ENCODE results near the gene ALK. TPM values are rescaled to one million over a fixed set of nuclear protein-coding genes. Genes with fewer than 3 reads are reported as not detected.

ALK gene
- total and polyA plus RNA-seq, 7 donors = 0.31 to 2.9 (median 1.2) TPM; not detected in 1

DNA sequence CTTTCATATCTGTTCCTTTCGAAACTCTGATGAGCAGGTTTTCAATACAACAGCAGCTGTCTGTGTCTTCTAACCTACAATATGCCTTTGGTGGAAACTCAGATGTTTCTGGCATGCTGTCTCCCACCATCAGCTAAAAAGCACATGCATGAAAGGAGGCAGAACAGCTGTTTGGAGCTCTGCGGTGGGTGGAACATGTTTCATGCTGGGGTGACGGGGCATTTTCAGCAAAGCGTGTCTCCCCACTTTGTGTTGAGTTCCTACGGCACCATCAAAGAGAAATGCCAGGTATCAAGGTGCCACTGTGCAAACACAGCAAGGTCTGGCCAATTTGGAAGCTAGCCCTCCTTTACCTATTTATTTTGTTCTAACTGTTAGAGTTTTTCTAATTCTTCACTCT, 516.1 kb downstream of the ALK start:
- intact Hi-C loops (cut with DNase I) = no loop called here
- no peak for DNase-seq
- no peaks in the 10 kb centered on the region for H3K27me3 ChIP-seq
- H3K9me3 ChIP-seq = no peaks in the 10 kb centered on the region
- H3K27ac ChIP-seq = no peak overlapping the region
- TF ChIP-seq POLR2AphosphoS5 (IDR thresholded peaks at IDR 0.05) (no peak), EP300 (IDR thresholded peaks at IDR 0.05) (no peak), POLR2A (IDR thresholded peaks at IDR 0.05) (no peak)
- TF ChIP-seq, protein P1, sequence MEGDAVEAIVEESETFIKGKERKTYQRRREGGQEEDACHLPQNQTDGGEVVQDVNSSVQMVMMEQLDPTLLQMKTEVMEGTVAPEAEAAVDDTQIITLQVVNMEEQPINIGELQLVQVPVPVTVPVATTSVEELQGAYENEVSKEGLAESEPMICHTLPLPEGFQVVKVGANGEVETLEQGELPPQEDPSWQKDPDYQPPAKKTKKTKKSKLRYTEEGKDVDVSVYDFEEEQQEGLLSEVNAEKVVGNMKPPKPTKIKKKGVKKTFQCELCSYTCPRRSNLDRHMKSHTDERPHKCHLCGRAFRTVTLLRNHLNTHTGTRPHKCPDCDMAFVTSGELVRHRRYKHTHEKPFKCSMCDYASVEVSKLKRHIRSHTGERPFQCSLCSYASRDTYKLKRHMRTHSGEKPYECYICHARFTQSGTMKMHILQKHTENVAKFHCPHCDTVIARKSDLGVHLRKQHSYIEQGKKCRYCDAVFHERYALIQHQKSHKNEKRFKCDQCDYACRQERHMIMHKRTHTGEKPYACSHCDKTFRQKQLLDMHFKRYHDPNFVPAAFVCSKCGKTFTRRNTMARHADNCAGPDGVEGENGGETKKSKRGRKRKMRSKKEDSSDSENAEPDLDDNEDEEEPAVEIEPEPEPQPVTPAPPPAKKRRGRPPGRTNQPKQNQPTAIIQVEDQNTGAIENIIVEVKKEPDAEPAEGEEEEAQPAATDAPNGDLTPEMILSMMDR (IDR thresholded peaks at IDR 0.05) = no peak
- 83 to 91% methylated on average over 5 of the region's 5 CpGs for WGBS, 2 donors
- H3K4me3 ChIP-seq = no peak overlapping the region
- H3K4me1 ChIP-seq = no peaks in the 10 kb centered on the region
- H3K36me3 ChIP-seq = no peaks in the 10 kb centered on the region

DNA sequence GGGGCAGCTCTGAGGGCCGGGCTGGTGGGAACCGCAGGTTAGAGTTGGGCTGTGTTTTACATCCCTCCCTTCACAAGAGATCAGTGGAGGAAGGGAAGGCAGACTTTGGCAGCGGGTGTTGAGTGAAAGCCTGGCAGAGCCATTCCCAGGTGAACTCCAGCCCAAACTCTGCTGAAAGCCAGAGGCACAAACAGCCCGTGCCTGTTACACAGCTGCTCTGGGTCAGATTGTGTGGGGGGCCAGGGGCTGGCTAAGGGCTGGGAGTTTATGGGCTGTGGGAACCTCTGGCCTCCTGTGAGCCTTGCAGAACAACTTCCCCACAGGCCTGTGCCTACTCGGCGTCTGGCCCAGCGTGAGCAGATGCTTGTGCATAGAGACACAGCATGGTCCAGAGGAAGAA, 519.4 kb downstream of the ALK start:
- TF ChIP-seq, protein P1 (IDR thresholded peaks at IDR 0.05) = no peak
- TF ChIP-seq POLR2AphosphoS5 (IDR thresholded peaks at IDR 0.05) (no peak), POLR2A (IDR thresholded peaks at IDR 0.05) (no peak), EP300 (IDR thresholded peaks at IDR 0.05) (no peak)
- H3K36me3 ChIP-seq = no peaks in the 10 kb centered on the region
- intact Hi-C loops (cut with DNase I) = no loop called here
- no peaks in the 10 kb centered on the region for H3K4me1 ChIP-seq
- no peak overlapping the region for H3K27ac ChIP-seq
- no peaks in the 10 kb centered on the region for H3K9me3 ChIP-seq
- no peak for DNase-seq
- H3K27me3 ChIP-seq = no peaks in the 10 kb centered on the region
- 64 to 78% methylated on average over 7 of the region's 7 CpGs for WGBS, 2 donors
- no peak overlapping the region for H3K4me3 ChIP-seq

DNA sequence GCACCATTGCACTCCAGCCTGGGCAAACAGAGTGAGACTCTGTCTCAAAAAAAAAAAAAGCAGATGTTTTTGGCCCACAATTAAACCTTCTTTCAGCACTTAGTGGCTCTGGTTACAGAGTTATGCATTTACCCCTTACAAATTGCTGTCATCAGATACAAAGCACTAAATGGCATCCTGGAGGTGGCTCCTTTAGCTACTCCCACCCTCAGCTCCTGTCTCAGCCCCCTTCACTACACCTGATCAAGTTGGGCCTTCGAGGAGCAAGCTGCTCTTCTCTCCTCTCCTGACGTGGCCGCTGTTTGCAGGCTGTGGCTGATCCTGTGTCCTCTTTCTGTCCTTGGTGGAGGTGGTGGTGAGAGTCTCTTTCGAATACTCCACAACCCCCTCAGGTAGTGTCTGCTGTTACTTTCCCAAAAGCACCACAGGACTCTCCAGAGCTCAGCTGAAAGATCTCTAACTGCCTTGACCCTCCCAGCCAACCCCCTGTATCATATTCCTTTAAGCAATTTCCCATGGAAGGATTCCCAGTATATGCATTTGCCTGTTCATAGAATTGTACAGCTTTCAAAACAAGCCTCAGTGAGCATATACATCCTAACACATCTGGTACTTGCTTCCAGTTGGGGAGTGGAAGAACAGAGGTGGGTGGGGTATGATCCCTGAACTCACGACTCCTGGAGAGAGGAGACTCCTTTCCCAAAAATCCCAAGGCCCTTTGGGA, 520.3 kb downstream of the ALK start:
- Histone ChIP-seq H3K27me3 (no peaks in the 10 kb centered on the region), H3K9me3 (no peaks in the 10 kb centered on the region), H3K4me3 (no peak overlapping the region), H3K4me1 (no peaks in the 10 kb centered on the region), H3K27ac (no peak overlapping the region), H3K36me3 (no peaks in the 10 kb centered on the region)
- intact Hi-C loops (cut with DNase I) = no loop called here
- TF ChIP-seq, protein P1 (IDR thresholded peaks at IDR 0.05) = no peak
- TF ChIP-seq POLR2AphosphoS5 (IDR thresholded peaks at IDR 0.05) (no peak), POLR2A (IDR thresholded peaks at IDR 0.05) (no peak), EP300 (IDR thresholded peaks at IDR 0.05) (no peak)
- WGBS, 2 donors = 50 to 58% methylated on average over 5 of the region's 5 CpGs
- DNase-seq = no peak

DNA sequence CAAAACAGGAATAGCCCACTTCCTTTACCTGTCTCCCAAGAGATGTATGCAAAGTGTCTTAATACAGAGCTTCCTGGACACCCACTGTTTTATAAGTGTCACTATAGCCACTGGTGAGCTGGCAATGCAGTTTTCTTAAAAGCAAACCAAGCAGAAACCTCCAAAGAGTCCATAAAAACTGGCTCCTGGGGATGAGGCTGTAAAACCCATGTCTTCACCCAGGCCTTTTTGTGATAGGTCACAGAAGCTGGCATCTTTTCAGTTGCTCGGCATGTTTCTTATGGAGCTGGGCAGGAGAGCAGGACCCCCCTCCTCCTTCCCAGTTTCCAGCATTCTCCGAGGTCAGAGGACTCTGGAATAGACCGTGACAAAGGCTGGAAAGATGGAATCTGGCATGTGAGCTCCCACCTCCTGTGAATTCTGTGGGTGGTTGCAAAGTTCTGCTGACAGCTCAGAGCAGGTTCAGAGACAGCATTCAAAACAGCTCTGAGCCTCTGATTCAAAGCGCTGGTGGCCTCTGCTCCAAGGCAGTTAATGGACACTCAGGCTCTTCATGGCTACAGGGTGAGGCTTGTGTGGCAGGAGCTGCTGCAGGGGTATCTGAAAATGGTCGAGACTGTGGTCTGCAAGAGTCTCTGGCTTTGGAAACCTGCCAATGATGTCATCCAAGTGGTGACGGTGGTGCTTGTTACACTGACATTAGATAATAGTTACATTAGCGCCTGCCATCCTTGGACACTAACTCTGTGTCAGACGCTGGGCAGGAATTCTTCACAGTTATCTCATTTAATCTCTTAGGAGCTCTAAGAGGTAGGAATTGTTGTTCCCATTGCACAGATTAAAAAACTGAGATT, 522.8 kb downstream of the ALK start:
- no peaks in the 10 kb centered on the region for H3K27me3 ChIP-seq
- 44 to 65% methylated on average over 8 of the region's 8 CpGs for WGBS, 2 donors
- H3K4me1 ChIP-seq = no peaks in the 10 kb centered on the region
- no peak overlapping the region for H3K4me3 ChIP-seq
- no peak for TF ChIP-seq EP300 (IDR thresholded peaks at IDR 0.05)
- TF ChIP-seq, protein P1 (IDR thresholded peaks at IDR 0.05) = no peak
- no peak for TF ChIP-seq POLR2A (IDR thresholded peaks at IDR 0.05)
- no peak for TF ChIP-seq POLR2AphosphoS5 (IDR thresholded peaks at IDR 0.05)
- H3K27ac ChIP-seq = no peak overlapping the region
- intact Hi-C loops (cut with DNase I) = no loop called here
- H3K36me3 ChIP-seq = no peaks in the 10 kb centered on the region
- H3K9me3 ChIP-seq = no peaks in the 10 kb centered on the region
- DNase-seq = no peak

Measured in sigmoid colon (tissue), 7 donors.